Measurements from ENCODE around the gene CD83. TPM values are rescaled to one million over a fixed set of nuclear protein-coding genes. Genes with fewer than 3 reads are reported as not detected.

The CD83 gene
- total and polyA plus RNA-seq, 2 of the 8 experiments (the other 6 are each of a cell fraction or from before 2014, with no cell fraction given), result 4.6 to 8.5 TPM

GRCh38 chr6:14085176-14085787 lies 32.3 kb upstream of the CD83 start:
- Histone ChIP-seq H3K4me3 (ENCODE audit: extremely low read depth in 1 of 4, insufficient read depth in 2 of 4, low read depth in 3 of 4, low read length in 4 of 4) (no peak overlapping the region), H3K79me2 (ENCODE audit: control insufficient read depth in 1 of 2, insufficient read depth in 2 of 2, low read length in 2 of 2) (no peaks in the 10 kb centered on the region), H3K9ac (replicated peaks in 1 of 4; ENCODE audit: extremely low read depth in 1 of 4, low read depth in 3 of 4, low read length in 3 of 4) (no peak overlapping the region), H2BK5ac (ENCODE audit: low read depth, low read length) (no peak overlapping the region), H4K20me1 (replicated peaks in 1 of 2; ENCODE audit: control insufficient read depth in 1 of 2, insufficient read depth in 2 of 2, low read length in 2 of 2) (no peaks in the 10 kb centered on the region), H2AFZ (ENCODE audit: low read length) (no peak overlapping the region), H3K23me2 (ENCODE audit: low read depth, low read length) (peaks cover 2% of the 10 kb centered on the region; the same call in 1 of the 2 replicates), H2BK120ac (replicated peaks; ENCODE audit: low read depth, low read length) (no peak overlapping the region), H3K4ac (replicated peaks; ENCODE audit: insufficient read length, low read depth, low read length) (no peak overlapping the region), H3K23ac (ENCODE audit: insufficient read length) (no peak overlapping the region), H3K18ac (ENCODE audit: extremely low read depth, low read length) (no peak overlapping the region), H2AK5ac (ENCODE audit: low read depth, low read length) (no peak overlapping the region), H3K9me3 (ENCODE audit: insufficient read depth in 2 of 2, low read depth in 1 of 2, low read length in 1 of 2) (no peaks in the 10 kb centered on the region), H3K79me1 (ENCODE audit: low read depth, low read length) (no peaks in the 10 kb centered on the region), H4K5ac (ENCODE audit: insufficient read length, low read depth, low read length) (no peak overlapping the region), H4K91ac (replicated peaks; ENCODE audit: insufficient read length, low read length) (no peak overlapping the region), H3K27me3 (replicated peaks in 1 of 4; ENCODE audit: control insufficient read depth in 3 of 4, extremely low read depth in 1 of 4, insufficient read depth in 3 of 4, low read length in 3 of 4) (no peaks in the 10 kb centered on the region), H2BK12ac (ENCODE audit: low read depth, low read length) (no peak overlapping the region), H3K4me2 (ENCODE audit: insufficient read depth in 1 of 2, low read depth in 2 of 2, low read length in 2 of 2) (no peak overlapping the region), H2BK20ac (ENCODE audit: low read length) (no peak overlapping the region), H3K56ac (replicated peaks; ENCODE audit: insufficient read length, low read depth, low read length) (no peak overlapping the region), H2BK15ac (ENCODE audit: low read length) (no peak overlapping the region), H3K27ac (ENCODE audit: low read depth, low read length) (no peak overlapping the region), H3K14ac (ENCODE audit: insufficient read length) (no peak overlapping the region), H4K8ac (ENCODE audit: extremely low read depth, insufficient read depth, low read length) (no peak overlapping the region), H3K36me3 (ENCODE audit: control insufficient read depth in 2 of 4, insufficient read depth in 4 of 4, low read length in 3 of 4) (no peaks in the 10 kb centered on the region), H3K4me1 (replicated peaks in 1 of 4; ENCODE audit: control insufficient read depth in 3 of 4, insufficient read depth in 4 of 4, low read length in 3 of 4) (peaks cover 0 to 8% (median 5%) of the 10 kb centered on the region in 4 experiments; a peak in 3 of 7 replicates)
- POLR2A ChIA-PET (ENCODE audit: partially characterized antibody), result no interaction called here
- FAIRE-seq (no peak), DNase-seq (ENCODE audit: low read depth in 1 of 2, low spot score in 2 of 2) (no peak)
- 91% methylated on average over 5 of the region's 5 CpGs; no CpG with 5 or more reads in 1 of the 2 experiments for WGBS, 2 experiments (ENCODE audit: extremely low coverage in 1 of 2, insufficient coverage in 1 of 2, insufficient read length in 1 of 2, insufficient replicate concordance in 2 of 2, low coverage in 1 of 2, low lambda C conversion rate in 2 of 2, missing lambda C conversion rate in 1 of 2)
- CTCF ChIA-PET (ENCODE audit: partially characterized antibody), result interaction anchor here (1.0 to 1.4 kb wide), 3 partner anchors 11 to 177 kb away, joined by 3 to 4 read pairs (median 4); no protein-coding TSS in a partner anchor
- TF ChIP-seq CEBPB (IDR thresholded peaks at IDR 0.05; ENCODE audit: low read depth, low read length) (no peak), GTF2F1 (IDR thresholded peaks at IDR 0.05; ENCODE audit: borderline replicate concordance, low read depth, low read length) (no peak), EP300 (IDR thresholded peaks at IDR 0.05; ENCODE audit: borderline replicate concordance in 1 of 2, low read depth in 2 of 2, low read length in 2 of 2) (no peak), YY1 (IDR thresholded peaks at IDR 0.05; ENCODE audit: low read depth, low read length) (no peak), CHD2 (IDR thresholded peaks at IDR 0.05; ENCODE audit: low read length) (no peak), TAF1 (IDR thresholded peaks at IDR 0.05; ENCODE audit: low read depth, low read length) (no peak), GABPA (IDR thresholded peaks at IDR 0.05; ENCODE audit: borderline replicate concordance, insufficient read depth, low read length) (no peak), SP2 (IDR thresholded peaks at IDR 0.05; ENCODE audit: low read length) (no peak), FOSL1 (IDR thresholded peaks at IDR 0.05; ENCODE audit: insufficient read depth, low read depth, low read length) (no peak), TEAD4 (IDR thresholded peaks at IDR 0.05; ENCODE audit: low read depth, low read length) (no peak), EZH2 (IDR thresholded peaks at IDR 0.05; ENCODE audit: low read depth, low read length, severe bottlenecking) (no peak), ZNF274 (IDR thresholded peaks at IDR 0.05; ENCODE audit: borderline replicate concordance, extremely low read depth, low read length) (no peak), POLR2A (IDR thresholded peaks at IDR 0.05; ENCODE audit: control extremely low read depth in 1 of 2, low read depth in 2 of 2, low read length in 2 of 2) (no peak)
- TF ChIP-seq, protein P1, sequence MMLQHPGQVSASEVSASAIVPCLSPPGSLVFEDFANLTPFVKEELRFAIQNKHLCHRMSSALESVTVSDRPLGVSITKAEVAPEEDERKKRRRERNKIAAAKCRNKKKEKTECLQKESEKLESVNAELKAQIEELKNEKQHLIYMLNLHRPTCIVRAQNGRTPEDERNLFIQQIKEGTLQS (IDR thresholded peaks at IDR 0.05; ENCODE audit: insufficient read depth, low read depth, low read length), result no peak
